ENCODE measurements around the gene AK5.

Gene AK5

GRCh38 chr1:77354536-77354935, 72.7 kb downstream of the AK5 start:
- Histone ChIP-seq H3F3A (ENCODE audit: insufficient read depth, low read length) (no peaks in the 10 kb centered on the region), H3K9ac (ENCODE audit: low read length) (no peak overlapping the region), H4K20me1 (ENCODE audit: insufficient read depth, low read length) (no peaks in the 10 kb centered on the region), H3K79me2 (ENCODE audit: low read length) (no peaks in the 10 kb centered on the region), H3K9me3 (replicated peaks; ENCODE audit: insufficient read depth, low read length) (no peaks in the 10 kb centered on the region), H3K27me3 (replicated peaks; ENCODE audit: insufficient read depth, low read length) (no peaks in the 10 kb centered on the region), H3K27ac (ENCODE audit: low read length) (no peak overlapping the region), H3K9me2 (replicated peaks; ENCODE audit: insufficient read depth, low read length) (no peaks in the 10 kb centered on the region), H3K36me3 (replicated peaks; ENCODE audit: insufficient read depth, low read length) (no peaks in the 10 kb centered on the region), H2AFZ (ENCODE audit: low read length) (no peak overlapping the region), H3K4me1 (ENCODE audit: low read length) (no peaks in the 10 kb centered on the region), H3K4me2 (ENCODE audit: low read depth, low read length) (no peak overlapping the region), H3K4me3 (ENCODE audit: low read length) (no peak overlapping the region)
- TF ChIP-seq CTCF (IDR thresholded peaks at IDR 0.05; ENCODE audit: low read length) (no peak), EZH2 (optimal IDR thresholded peaks at IDR 0.05; ENCODE audit: low read depth, low read length) (no peak), EZH2phosphoT487 (IDR thresholded peaks at IDR 0.05; ENCODE audit: low read length) (no peak)
- DNase-seq = no peak

- DNase-seq = no peak
- Histone ChIP-seq H3K27me3 (replicated peaks; ENCODE audit: insufficient read depth, low read length) (no peaks in the 10 kb centered on the region), H3K9me3 (replicated peaks; ENCODE audit: insufficient read depth, low read length) (no peaks in the 10 kb centered on the region), H3K4me2 (ENCODE audit: low read depth, low read length) (no peak overlapping the region), H3K4me3 (ENCODE audit: low read length) (no peak overlapping the region), H2AFZ (ENCODE audit: low read length) (no peak overlapping the region), H3K9ac (ENCODE audit: low read length) (no peak overlapping the region), H3F3A (ENCODE audit: insufficient read depth, low read length) (no peaks in the 10 kb centered on the region), H3K9me2 (replicated peaks; ENCODE audit: insufficient read depth, low read length) (no peaks in the 10 kb centered on the region), H3K4me1 (ENCODE audit: low read length) (no peaks in the 10 kb centered on the region), H4K20me1 (ENCODE audit: insufficient read depth, low read length) (no peaks in the 10 kb centered on the region), H3K36me3 (replicated peaks; ENCODE audit: insufficient read depth, low read length) (no peaks in the 10 kb centered on the region), H3K79me2 (ENCODE audit: low read length) (no peaks in the 10 kb centered on the region), H3K27ac (ENCODE audit: low read length) (no peak overlapping the region)
- no peak for TF ChIP-seq CTCF (IDR thresholded peaks at IDR 0.05; ENCODE audit: low read length)
- no peak for TF ChIP-seq EZH2phosphoT487 (IDR thresholded peaks at IDR 0.05; ENCODE audit: low read length)
- TF ChIP-seq EZH2 (optimal IDR thresholded peaks at IDR 0.05; ENCODE audit: low read depth, low read length) = no peak
Observed at GRCh38 chr1:77355010-77355409, 73.2 kb downstream of the AK5 start.

- H3K4me2 ChIP-seq (ENCODE audit: low read depth, low read length) = no peak overlapping the region
- H3K4me3 ChIP-seq (ENCODE audit: low read length) = no peak overlapping the region
- no peak overlapping the region for H3K27ac ChIP-seq (ENCODE audit: low read length)
- no peak overlapping the region for H2AFZ ChIP-seq (ENCODE audit: low read length)
- no peak overlapping the region for H3K9ac ChIP-seq (ENCODE audit: low read length)
- H3K27me3 ChIP-seq (replicated peaks; ENCODE audit: insufficient read depth, low read length) = no peaks in the 10 kb centered on the region
- H3K9me3 ChIP-seq (replicated peaks; ENCODE audit: insufficient read depth, low read length) = no peaks in the 10 kb centered on the region
- no peaks in the 10 kb centered on the region for H3K4me1 ChIP-seq (ENCODE audit: low read length)
- H3K9me2 ChIP-seq (replicated peaks; ENCODE audit: insufficient read depth, low read length) = no peaks in the 10 kb centered on the region
- no peaks in the 10 kb centered on the region for H4K20me1 ChIP-seq (ENCODE audit: insufficient read depth, low read length)
- H3K36me3 ChIP-seq (replicated peaks; ENCODE audit: insufficient read depth, low read length) = no peaks in the 10 kb centered on the region
- TF ChIP-seq EZH2phosphoT487 (IDR thresholded peaks at IDR 0.05; ENCODE audit: low read length) (no peak), EZH2 (optimal IDR thresholded peaks at IDR 0.05; ENCODE audit: low read depth, low read length) (no peak), CTCF (IDR thresholded peaks at IDR 0.05; ENCODE audit: low read length) (no peak)
- DNase-seq = no peak
- H3F3A ChIP-seq (ENCODE audit: insufficient read depth, low read length) = no peaks in the 10 kb centered on the region
- H3K79me2 ChIP-seq (ENCODE audit: low read length) = no peaks in the 10 kb centered on the region
Observed at GRCh38 chr1:77356136-77356535, 74.3 kb downstream of the AK5 start.

All from MM.1S (cell line).